ENCODE measurements around the gene GRIN1.

GRIN1 gene

DNA sequence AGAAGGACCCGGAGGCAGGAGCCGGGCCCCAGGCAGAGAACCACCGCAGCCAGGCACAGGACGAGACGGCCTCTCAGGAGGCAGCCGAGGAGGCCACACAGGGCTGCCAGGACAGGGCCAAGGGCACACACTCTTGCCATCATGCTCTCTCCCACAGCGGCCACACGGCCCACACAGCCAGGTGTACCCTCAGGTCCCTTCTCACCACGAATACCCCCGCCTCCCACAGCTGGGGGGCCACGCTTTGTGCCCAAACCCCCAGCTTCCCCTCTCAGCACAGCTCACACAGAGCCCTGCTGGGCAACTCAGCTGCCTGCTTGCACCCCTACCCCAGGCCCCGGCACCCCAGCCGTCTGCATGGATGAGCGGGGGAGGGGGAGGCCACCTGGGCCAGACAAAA, 54.8 kb downstream of the GRIN1 start:
- H3K4me3 ChIP-seq (ENCODE audit: extremely low read depth, insufficient read depth, low read length, poor library complexity, severe bottlenecking), result no peak overlapping the region
- H3K27ac ChIP-seq (ENCODE audit: low read depth, low read length, severe bottlenecking), result no peak overlapping the region
- H3K4me1 ChIP-seq (ENCODE audit: control insufficient read depth, insufficient read depth, low read length, poor library complexity, severe bottlenecking), result peaks cover 14% of the 10 kb centered on the region
- peaks cover 20% of the 10 kb centered on the region for H3K36me3 ChIP-seq (ENCODE audit: control insufficient read depth, insufficient read depth, low read length)
- H3K9me3 ChIP-seq (ENCODE audit: control insufficient read depth, low read length), result no peaks in the 10 kb centered on the region
- 97 to 98% methylated on average over 8 to 9 of the region's 14 CpGs for WGBS, 2 experiments (ENCODE audit: insufficient coverage in 2 of 2)

DNA sequence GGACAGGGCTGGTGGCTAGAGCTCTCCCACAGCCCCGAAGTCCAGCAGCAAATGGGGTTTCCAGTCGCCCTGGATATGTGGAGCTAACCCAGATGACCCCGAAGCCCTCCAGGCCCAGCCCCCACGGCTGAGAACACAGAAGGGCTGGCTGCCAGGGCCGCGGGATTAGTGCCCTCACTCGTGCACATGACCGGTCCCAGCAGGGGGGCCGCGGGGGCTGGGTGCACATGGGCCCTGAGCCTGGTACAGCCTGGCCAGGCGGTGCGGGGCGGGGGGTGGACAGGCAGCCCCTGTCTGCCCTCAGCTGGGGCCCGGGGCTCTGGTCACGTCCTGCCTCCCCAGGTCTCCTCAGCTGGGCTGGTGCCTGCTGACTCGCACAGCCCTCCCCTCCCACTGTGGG, 55.4 kb downstream of the GRIN1 start:
- 85 to 87% methylated on average over 13 to 16 of the region's 16 CpGs for WGBS, 2 experiments (ENCODE audit: insufficient coverage in 2 of 2)
- Histone ChIP-seq H3K36me3 (ENCODE audit: control insufficient read depth, insufficient read depth, low read length) (peaks cover 20% of the 10 kb centered on the region), H3K9me3 (ENCODE audit: control insufficient read depth, low read length) (no peaks in the 10 kb centered on the region), H3K4me3 (ENCODE audit: extremely low read depth, insufficient read depth, low read length, poor library complexity, severe bottlenecking) (no peak overlapping the region), H3K4me1 (ENCODE audit: control insufficient read depth, insufficient read depth, low read length, poor library complexity, severe bottlenecking) (peaks cover 19% of the 10 kb centered on the region), H3K27ac (ENCODE audit: low read depth, low read length, severe bottlenecking) (no peak overlapping the region)

DNA sequence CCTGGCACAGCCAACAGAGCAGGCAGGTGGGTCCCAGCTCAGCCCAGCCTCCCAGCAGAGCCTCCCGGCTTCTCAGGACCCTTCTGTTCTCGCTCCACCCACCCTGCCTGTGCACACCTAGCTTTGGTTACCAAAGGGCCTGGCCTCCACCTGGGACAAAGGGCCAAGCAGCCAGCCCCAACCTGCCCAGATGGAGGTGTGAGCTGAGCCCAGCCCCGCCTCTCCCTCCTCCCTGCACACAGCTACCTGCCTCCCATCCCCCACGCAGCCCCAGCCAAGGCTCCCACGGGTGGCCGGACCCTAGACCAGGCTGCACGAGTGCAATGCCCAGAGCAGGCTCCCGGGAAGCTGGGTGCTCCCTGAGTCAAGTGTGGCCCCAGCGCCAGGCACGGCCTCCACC, 56.0 kb downstream of the GRIN1 start:
- 80 to 96% methylated on average over 6 to 7 of the region's 10 CpGs for WGBS, 2 experiments (ENCODE audit: insufficient coverage in 2 of 2)
- Histone ChIP-seq H3K9me3 (ENCODE audit: control insufficient read depth, low read length) (no peaks in the 10 kb centered on the region), H3K4me3 (ENCODE audit: extremely low read depth, insufficient read depth, low read length, poor library complexity, severe bottlenecking) (no peak overlapping the region), H3K4me1 (ENCODE audit: control insufficient read depth, insufficient read depth, low read length, poor library complexity, severe bottlenecking) (peaks cover 14% of the 10 kb centered on the region), H3K36me3 (ENCODE audit: control insufficient read depth, insufficient read depth, low read length) (peaks cover 19% of the 10 kb centered on the region), H3K27ac (ENCODE audit: low read depth, low read length, severe bottlenecking) (no peak overlapping the region)

DNA sequence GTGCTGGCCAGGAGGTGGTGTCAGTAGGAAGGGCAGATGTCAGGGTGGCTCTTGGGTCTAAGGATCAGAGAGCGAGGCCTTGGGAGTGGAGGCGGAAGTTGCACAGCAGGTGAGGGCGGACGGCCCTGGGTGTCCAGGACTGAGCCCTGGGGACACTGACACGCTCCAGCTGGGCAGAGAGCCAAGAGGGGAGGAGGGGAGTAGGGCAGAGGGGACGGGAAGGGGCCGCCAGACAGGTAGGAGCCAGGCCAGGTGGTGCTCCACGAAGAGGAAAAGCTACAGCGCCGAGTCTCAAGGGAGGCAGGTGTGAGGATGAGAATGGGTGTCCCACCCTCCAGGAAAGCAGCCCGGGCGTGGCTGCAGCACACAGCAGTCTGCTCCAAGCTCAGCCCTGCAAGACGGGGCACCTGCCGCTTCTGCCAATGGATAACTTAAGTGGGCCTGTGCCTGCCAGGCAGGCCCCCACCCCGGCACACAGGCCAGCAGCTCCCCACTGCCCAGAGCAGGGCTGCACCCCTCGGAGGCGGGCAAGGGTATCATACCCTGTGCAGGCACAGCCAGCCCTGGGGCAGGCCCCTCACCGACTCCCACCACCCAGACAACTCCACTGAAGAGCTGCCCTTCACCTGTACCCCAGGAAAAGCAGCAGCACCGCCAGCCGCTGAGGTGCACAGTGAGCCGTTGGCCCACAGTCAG, 56.7 kb downstream of the GRIN1 start:
- H3K36me3 ChIP-seq (ENCODE audit: control insufficient read depth, insufficient read depth, low read length), result peaks cover 13% of the 10 kb centered on the region
- H3K4me1 ChIP-seq (ENCODE audit: control insufficient read depth, insufficient read depth, low read length, poor library complexity, severe bottlenecking), result peaks cover 8% of the 10 kb centered on the region
- H3K27ac ChIP-seq (ENCODE audit: low read depth, low read length, severe bottlenecking), result no peak overlapping the region
- no peak overlapping the region for H3K4me3 ChIP-seq (ENCODE audit: extremely low read depth, insufficient read depth, low read length, poor library complexity, severe bottlenecking)
- 93 to 97% methylated on average over 20 to 21 of the region's 21 CpGs for WGBS, 2 experiments (ENCODE audit: insufficient coverage in 2 of 2)
- no peaks in the 10 kb centered on the region for H3K9me3 ChIP-seq (ENCODE audit: control insufficient read depth, low read length)

DNA sequence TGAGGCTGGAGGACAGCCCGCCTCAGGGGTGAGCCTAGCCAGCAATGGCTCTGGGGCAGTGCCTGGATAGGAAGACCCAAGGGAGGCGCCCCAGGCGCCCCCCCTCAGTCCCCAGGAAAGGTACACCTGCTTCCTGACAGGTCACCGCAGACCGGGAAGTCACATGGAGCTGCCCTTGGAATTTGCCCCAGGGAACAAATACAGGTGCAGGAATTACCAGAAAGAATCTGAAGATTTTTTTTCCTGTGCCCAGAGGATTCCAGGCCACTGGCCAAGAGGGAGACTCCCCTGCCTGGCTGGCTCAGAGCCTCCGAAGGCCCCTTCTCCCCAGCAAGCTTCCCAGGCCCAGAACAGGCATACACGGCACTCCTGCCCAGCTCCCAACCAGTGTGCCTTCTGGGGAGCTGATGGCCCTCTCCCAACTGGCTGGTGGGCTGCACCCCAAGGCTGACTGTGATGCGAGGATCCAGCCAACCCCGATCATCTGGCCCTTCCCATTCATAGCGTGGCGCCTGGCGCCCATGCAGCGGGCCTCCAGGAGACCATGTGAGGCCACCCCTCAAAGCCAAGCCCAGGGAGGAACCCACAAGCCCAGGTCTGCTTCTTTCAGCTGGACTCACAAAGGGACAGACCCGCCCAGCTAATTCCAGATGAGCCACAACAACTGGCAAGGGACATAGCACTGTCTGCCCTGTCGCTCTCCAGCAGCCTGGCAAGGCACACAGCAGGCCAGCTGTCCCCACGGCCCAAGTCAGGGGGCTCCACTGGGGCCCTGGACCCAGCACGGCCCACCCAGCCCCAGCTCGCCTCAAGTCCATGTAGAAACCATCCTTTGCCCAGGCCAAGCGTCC, 59.3 kb downstream of the GRIN1 start:
- Histone ChIP-seq H3K27ac (ENCODE audit: low read depth, low read length, severe bottlenecking) (no peak overlapping the region), H3K4me1 (ENCODE audit: control insufficient read depth, insufficient read depth, low read length, poor library complexity, severe bottlenecking) (peaks cover 15% of the 10 kb centered on the region), H3K4me3 (ENCODE audit: extremely low read depth, insufficient read depth, low read length, poor library complexity, severe bottlenecking) (no peak overlapping the region), H3K36me3 (ENCODE audit: control insufficient read depth, insufficient read depth, low read length) (no peaks in the 10 kb centered on the region), H3K9me3 (ENCODE audit: control insufficient read depth, low read length) (no peaks in the 10 kb centered on the region)
- 93 to 94% methylated on average over 16 to 19 of the region's 19 CpGs for WGBS, 2 experiments (ENCODE audit: insufficient coverage in 2 of 2)

DNA sequence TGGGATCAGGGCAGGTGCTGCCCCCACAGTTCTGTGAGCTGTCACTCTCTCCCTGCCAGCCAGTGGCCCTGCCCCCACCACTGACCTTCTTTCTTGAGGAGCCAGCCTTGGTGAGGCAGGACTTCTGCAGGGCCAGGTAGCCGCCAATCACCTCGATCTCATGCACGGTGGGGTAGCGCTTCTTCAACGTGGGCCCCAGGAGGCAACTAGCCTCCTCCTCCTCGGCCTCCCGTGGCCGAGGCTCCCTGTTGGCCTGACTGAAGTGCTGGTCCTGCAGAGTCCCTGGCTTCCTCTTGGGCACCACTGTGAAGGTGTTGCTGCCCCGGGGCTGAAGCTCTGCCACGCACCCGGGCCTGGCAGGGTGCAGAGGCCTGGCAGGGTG, 59.9 kb downstream of the GRIN1 start:
- 76 to 84% methylated on average over 8 to 11 of the region's 11 CpGs for WGBS, 2 experiments (ENCODE audit: insufficient coverage in 2 of 2)
- Histone ChIP-seq H3K9me3 (ENCODE audit: control insufficient read depth, low read length) (no peaks in the 10 kb centered on the region), H3K36me3 (ENCODE audit: control insufficient read depth, insufficient read depth, low read length) (peaks cover 2% of the 10 kb centered on the region), H3K4me1 (ENCODE audit: control insufficient read depth, insufficient read depth, low read length, poor library complexity, severe bottlenecking) (peaks cover 15% of the 10 kb centered on the region), H3K4me3 (ENCODE audit: extremely low read depth, insufficient read depth, low read length, poor library complexity, severe bottlenecking) (peak overlapping the region; percentile 46), H3K27ac (ENCODE audit: low read depth, low read length, severe bottlenecking) (no peak overlapping the region)

DNA sequence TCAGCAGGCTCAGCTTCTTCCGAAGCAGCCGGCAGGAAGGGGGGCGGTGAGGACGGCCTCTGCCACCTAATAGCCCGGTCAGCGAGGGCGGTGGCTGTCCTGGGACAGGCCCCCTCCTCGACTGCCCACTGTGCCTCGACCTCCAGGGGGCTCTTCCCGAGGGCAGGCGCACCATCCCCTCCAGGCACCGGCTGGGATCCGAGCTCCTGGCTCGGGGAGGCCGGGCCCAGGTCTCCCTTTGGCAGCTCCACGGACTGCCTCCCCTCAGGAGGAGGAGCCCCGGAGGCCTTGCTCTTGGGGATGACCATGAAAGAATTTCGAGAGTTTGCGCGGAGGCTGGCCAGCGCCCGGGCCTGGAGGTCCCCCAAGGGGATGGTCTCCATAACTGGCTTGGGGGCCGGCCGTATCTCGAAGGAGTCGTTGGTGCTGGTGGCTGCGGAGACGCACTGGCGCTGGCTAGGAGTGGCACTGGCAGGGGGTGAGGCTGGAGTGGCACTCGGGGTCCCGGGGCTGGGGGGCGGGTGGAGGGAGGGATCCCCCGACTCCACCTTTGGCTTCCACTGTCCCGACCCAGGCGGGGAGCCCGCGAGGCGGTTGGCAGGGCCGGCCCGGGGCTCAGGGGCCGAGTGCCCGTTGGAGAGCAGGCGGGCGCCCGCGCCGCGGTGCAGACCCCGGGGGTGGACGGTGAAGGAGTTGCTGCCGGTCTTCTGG, 60.6 kb downstream of the GRIN1 start:
- Histone ChIP-seq H3K9me3 (ENCODE audit: control insufficient read depth, low read length) (no peaks in the 10 kb centered on the region), H3K4me1 (ENCODE audit: control insufficient read depth, insufficient read depth, low read length, poor library complexity, severe bottlenecking) (peaks cover 20% of the 10 kb centered on the region), H3K27ac (ENCODE audit: low read depth, low read length, severe bottlenecking) (no peak overlapping the region), H3K36me3 (ENCODE audit: control insufficient read depth, insufficient read depth, low read length) (peaks cover 7% of the 10 kb centered on the region), H3K4me3 (ENCODE audit: extremely low read depth, insufficient read depth, low read length, poor library complexity, severe bottlenecking) (peak overlapping the region; percentile 46)
- 23 to 30% methylated on average over 25 to 29 of the region's 51 CpGs for WGBS, 2 experiments (ENCODE audit: insufficient coverage in 2 of 2)

DNA sequence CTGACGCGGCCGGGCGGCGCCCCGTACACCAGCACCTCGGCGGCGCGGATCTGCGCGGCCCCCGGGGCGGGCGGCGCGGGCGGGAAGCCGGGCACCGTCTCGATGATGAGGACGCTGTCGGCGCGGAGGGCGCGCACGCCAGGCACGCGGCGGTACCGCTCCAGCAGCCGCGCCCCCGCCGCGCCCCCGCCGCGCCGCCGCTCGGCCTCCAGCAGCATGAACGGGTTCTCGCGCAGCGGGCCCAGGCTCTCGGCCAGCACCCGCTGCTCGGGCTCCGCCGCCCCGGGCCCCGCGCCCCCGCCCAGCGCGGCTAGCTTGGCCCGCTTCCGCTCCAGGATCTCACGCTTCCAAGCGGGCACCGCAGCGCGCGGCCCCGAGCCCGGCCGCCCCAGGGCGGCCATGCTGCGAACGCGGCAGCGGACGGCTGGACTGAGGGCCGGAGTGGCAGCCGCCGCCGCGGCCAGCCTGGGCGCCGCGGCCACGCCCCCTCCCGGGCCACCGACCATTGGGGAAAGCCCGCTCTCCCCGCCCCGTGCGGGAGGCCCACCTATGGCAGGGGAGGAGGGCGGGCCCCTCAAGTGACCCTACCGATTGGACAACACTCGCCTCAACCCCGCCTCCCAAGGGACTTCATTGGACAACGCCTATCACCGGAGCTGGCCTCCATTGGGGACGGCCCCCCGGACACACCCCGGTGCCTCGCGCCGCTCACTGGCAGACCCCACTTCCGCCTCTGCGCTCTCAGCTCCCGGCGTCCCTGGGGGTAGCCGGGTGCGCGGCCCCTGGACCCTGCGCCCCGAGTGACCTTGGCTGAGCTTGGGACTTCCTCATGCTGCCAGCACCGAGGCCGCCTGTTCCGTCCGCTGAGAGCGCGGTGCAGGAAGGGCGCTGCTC, 61.6 kb downstream of the GRIN1 start, which contains the start of gene TPRN:
TSS of gene TPRN (minus strand) at position 431 of the 894 bp plus-strand sequence. CDS start at position 401, 30 bp downstream.
- H3K4me1 ChIP-seq (ENCODE audit: control insufficient read depth, insufficient read depth, low read length, poor library complexity, severe bottlenecking), result peaks cover 22% of the 10 kb centered on the region
- H3K36me3 ChIP-seq (ENCODE audit: control insufficient read depth, insufficient read depth, low read length), result peaks cover 7% of the 10 kb centered on the region
- peak within 1 kb of the TSS; percentile 53 for H3K4me3 ChIP-seq (ENCODE audit: extremely low read depth, insufficient read depth, low read length, poor library complexity, severe bottlenecking)
- H3K9me3 ChIP-seq (ENCODE audit: control insufficient read depth, low read length), result no peaks in the 10 kb centered on the region
- 0% methylated on average over 98 to 102 of the region's 118 CpGs for WGBS, 2 experiments (ENCODE audit: insufficient coverage in 2 of 2)
- peak within 1 kb of the TSS; percentile 23 for H3K27ac ChIP-seq (ENCODE audit: low read depth, low read length, severe bottlenecking)

DNA sequence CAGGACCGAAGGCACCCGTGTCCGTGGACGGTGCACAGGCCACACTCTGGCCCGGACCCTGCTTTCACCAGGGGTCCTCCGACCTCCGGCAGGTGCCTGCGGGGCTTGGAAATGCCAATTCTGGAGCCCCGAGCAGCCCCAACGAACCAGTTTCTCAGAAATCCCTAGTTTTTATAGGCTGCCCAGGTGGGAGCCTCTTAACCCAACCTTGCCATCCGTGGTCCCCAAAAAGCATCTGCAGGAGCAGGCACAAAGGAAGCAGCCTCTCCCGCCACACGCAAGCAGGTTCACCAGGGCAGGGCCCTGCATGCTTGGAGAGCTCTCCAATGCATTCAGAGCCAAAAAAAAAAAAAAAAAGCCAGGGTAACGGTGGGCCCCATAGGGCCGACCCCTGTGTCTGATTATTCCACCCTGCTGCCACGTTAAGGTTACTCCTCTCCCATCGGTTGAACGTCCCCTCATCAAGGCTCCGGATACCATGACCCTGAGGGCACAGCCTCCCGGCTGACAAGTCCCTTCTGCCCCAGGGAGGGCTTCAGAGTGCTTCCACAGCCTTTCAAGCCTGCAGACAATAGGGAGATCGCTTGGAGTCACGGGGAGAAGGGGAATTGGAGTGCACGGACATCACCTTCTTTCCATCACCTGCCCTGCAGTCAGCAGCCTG, 62.4 kb downstream of the GRIN1 start:
- Histone ChIP-seq H3K9me3 (ENCODE audit: control insufficient read depth, low read length) (no peaks in the 10 kb centered on the region), H3K36me3 (ENCODE audit: control insufficient read depth, insufficient read depth, low read length) (peaks cover 7% of the 10 kb centered on the region), H3K4me3 (ENCODE audit: extremely low read depth, insufficient read depth, low read length, poor library complexity, severe bottlenecking) (peak overlapping the region; percentile 53), H3K4me1 (ENCODE audit: control insufficient read depth, insufficient read depth, low read length, poor library complexity, severe bottlenecking) (peaks cover 25% of the 10 kb centered on the region), H3K27ac (ENCODE audit: low read depth, low read length, severe bottlenecking) (peak overlapping the region; percentile 23)
- 23 to 25% methylated on average over 22 to 23 of the region's 23 CpGs for WGBS, 2 experiments (ENCODE audit: insufficient coverage in 2 of 2)

Measured in mesodermal cell (in vitro differentiated cells).